Kidney (tissue), 14 donors: ENCODE data around the gene GCK. TPM values are rescaled to one million over a fixed set of nuclear protein-coding genes. Genes with fewer than 3 reads are reported as not detected.
"Not testable (repeated sequence)": the region's sequence is repeated elsewhere in the genome, so short reads cannot be mapped to it uniquely, and the experiment has no call there.

ENCODE experiments used
- DNase-seq, 5 donors: peaks; one replicate each; pipeline ENCODE4 v3.0.0-alpha.2; 2013 to 2020
- FAIRE-seq: peaks from 2 replicates; lab custom pipeline; 2012; peaks lifted over from hg19 to GRCh38; lab: Jason Lieb, UNC
- H3K27ac ChIP-seq, 2 donors: one replicate each; pipeline ENCODE4 v1.7.0; 2013; ENCODE audit warnings: low read depth in 2 of 2, low read length in 2 of 2, inconsistent platforms in 1 of 2
- H3K27me3 ChIP-seq: one replicate; pipeline ENCODE4 v1.7.1; 2013; ENCODE audit warnings: low read length, inconsistent platforms; ENCODE audit not compliant: control insufficient read depth, insufficient read depth
- H3K36me3 ChIP-seq, 3 donors: one replicate each; pipeline versions ENCODE4 v1.7.0 to v1.7.1; 2013; ENCODE audit warnings: low read length in 3 of 3, control low read depth in 1 of 3, inconsistent platforms in 1 of 3; ENCODE audit not compliant: insufficient read depth in 3 of 3, control insufficient read depth in 2 of 3
- H3K4me1 ChIP-seq, 3 donors: one replicate each; pipeline versions ENCODE4 v1.7.0 to v1.7.1; 2013; ENCODE audit warnings: low read length in 3 of 3, inconsistent platforms in 1 of 3, low read depth in 1 of 3; ENCODE audit not compliant: control insufficient read depth in 2 of 3, insufficient read depth in 2 of 3
- H3K4me3 ChIP-seq, 3 donors: one replicate each; pipeline versions ENCODE4 v1.7.0 to v1.8.1; 2013; ENCODE audit warnings: low read length in 3 of 3, control low read depth in 1 of 3, inconsistent platforms in 1 of 3
- H3K9ac ChIP-seq, 3 donors: one replicate each; pipeline versions ENCODE4 v1.7.0 to v1.7.1; 2013; ENCODE audit warnings: low read length in 3 of 3, control low read depth in 1 of 3, inconsistent platforms in 1 of 3
- H3K9me3 ChIP-seq, 3 donors: one replicate each; pipeline versions ENCODE4 v1.7.0 to v1.7.1; 2013; ENCODE audit warnings: low read length in 3 of 3, control low read depth in 1 of 3, inconsistent platforms in 1 of 3; ENCODE audit not compliant: control insufficient read depth in 2 of 3, insufficient read depth in 1 of 3
- intact Hi-C: fragments of 100-400 bp; cut with DNase I; formaldehyde crosslinking; loops from one replicate; pipeline ENCODE4 v1.11.1; 2022
- polyA plus RNA-seq: library from polyadenylated mRNA; stranded (reverse); fragments of 350-450 nt; fragmentation: Illumina TruSeq; extraction: RNeasy Lipid Tissue Mini Kit (QIAGEN cat#74804); gene quantifications from one replicate; pipeline ENCODE4 v1.2.3, GENCODE V29; 2014; ENCODE audit warnings: low read depth, low replicate concordance; ENCODE audit not compliant: insufficient read depth
- total RNA-seq: library from RNA; stranded (reverse); fragmentation: NEBNext Ultra II Directional; extraction: Animal tissue kit (Norgen Biotek cat#: 25700); gene quantifications from one replicate; pipeline ENCODE4 v1.2.1, GENCODE V29; 2021
- TF ChIP-seq, protein P1 (sequence below): IDR thresholded peaks from 3 replicates; pipeline ENCODE4 v1.5.1; 2012; ENCODE audit warnings: mild to moderate bottlenecking, moderate library complexity, borderline replicate concordance; ENCODE audit not compliant: insufficient read depth; ENCODE audit errors: extremely low read depth
- donor health status: control.
- donor health status: control.
- donor health status: control.
- donor health status: control.
- donor health status: control.
- donor health status: DM: yes; HTN: yes; CAD: no.
- donor health status: Normal renal cell carcinoma (clear cell type).

Gene GCK
- total and polyA plus RNA-seq, 2 donors from 2014 or later = 0.25 to 1.0 TPM

- Histone ChIP-seq H3K9ac (no peak overlapping the region), H3K4me1 (no peaks in the 10 kb centered on the region), H3K27ac (no peak overlapping the region), H3K36me3 (no peaks in the 10 kb centered on the region), H3K27me3 (no peaks in the 10 kb centered on the region), H3K9me3 (no peaks in the 10 kb centered on the region), H3K4me3 (no peak overlapping the region)
- FAIRE-seq (no peak), DNase-seq (no peak)
- intact Hi-C loops = no loop called here
- TF ChIP-seq, protein P1, sequence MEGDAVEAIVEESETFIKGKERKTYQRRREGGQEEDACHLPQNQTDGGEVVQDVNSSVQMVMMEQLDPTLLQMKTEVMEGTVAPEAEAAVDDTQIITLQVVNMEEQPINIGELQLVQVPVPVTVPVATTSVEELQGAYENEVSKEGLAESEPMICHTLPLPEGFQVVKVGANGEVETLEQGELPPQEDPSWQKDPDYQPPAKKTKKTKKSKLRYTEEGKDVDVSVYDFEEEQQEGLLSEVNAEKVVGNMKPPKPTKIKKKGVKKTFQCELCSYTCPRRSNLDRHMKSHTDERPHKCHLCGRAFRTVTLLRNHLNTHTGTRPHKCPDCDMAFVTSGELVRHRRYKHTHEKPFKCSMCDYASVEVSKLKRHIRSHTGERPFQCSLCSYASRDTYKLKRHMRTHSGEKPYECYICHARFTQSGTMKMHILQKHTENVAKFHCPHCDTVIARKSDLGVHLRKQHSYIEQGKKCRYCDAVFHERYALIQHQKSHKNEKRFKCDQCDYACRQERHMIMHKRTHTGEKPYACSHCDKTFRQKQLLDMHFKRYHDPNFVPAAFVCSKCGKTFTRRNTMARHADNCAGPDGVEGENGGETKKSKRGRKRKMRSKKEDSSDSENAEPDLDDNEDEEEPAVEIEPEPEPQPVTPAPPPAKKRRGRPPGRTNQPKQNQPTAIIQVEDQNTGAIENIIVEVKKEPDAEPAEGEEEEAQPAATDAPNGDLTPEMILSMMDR = no peak
Observed at GRCh38 chr7:44173911-44174693, 15.1 kb downstream of the GCK start.

DNA sequence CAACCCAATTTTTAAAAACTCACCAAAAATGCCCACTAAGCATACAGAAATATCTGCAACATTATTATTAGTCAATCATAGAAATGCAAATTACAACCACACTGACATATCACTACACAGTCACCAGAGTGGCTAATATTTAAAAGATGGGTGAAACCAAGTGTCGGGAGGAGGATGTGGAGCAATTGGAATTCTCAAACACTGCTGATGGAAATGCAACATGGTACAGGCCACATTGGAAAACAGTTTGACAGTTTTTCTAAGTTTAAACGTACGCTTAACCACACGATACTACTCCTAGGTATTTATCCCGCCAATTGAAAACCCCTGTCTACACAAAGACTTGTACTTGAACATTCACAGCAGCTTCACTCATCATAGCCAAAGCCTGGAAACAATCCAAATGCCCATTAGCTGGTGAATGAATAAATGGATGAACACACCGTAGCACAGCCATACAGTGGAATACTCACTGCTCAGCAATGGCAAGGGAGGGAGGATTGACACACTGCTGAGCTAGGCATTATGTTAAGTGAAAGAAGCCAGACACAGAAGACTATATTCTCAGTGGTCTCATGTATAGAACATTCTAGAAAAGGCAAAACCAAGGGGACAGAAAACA lies 16.3 kb downstream of the GCK start:
- TF ChIP-seq, protein P1 = no peak
- H3K9ac ChIP-seq = no peak overlapping the region
- H3K4me3 ChIP-seq = no peak overlapping the region
- no peak for DNase-seq
- no peaks in the 10 kb centered on the region for H3K36me3 ChIP-seq
- H3K9me3 ChIP-seq = no peaks in the 10 kb centered on the region
- H3K27ac ChIP-seq = no peak overlapping the region
- no peaks in the 10 kb centered on the region for H3K27me3 ChIP-seq
- intact Hi-C loops = no loop called here
- H3K4me1 ChIP-seq = no peaks in the 10 kb centered on the region
- FAIRE-seq = no peak

GRCh38 chr7:44172352-44172751 lies 16.9 kb downstream of the GCK start:
- FAIRE-seq = no peak
- Histone ChIP-seq H3K9ac (no peak overlapping the region), H3K27ac (no peak overlapping the region), H3K27me3 (no peaks in the 10 kb centered on the region), H3K9me3 (no peaks in the 10 kb centered on the region), H3K36me3 (no peaks in the 10 kb centered on the region), H3K4me3 (no peak overlapping the region), H3K4me1 (no peaks in the 10 kb centered on the region)
- no peak for DNase-seq
- intact Hi-C loops = no loop called here
- TF ChIP-seq, protein P1 = no peak

DNA sequence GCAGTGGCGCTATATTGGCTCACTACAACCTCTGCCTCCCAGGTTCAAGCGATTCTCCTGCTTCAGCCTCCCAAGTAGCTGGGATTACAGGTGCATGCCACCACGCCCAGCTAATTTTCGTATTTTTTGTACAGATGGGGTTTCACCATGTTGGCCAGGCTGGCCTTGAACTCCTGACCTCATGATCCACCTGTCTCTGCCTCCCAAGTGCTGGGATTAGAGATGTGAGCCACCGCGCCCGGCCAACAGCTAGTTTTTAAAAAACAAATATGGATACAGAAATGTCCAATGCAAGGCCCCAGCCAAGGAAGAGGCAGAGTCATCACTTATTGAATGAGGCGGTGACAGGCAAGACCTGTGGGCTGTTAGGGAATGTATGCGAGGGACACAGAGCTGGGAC lies 17.3 kb downstream of the GCK start:
- DNase-seq, H3K4me1 ChIP-seq, intact Hi-C loops, H3K4me3 ChIP-seq, H3K9me3 ChIP-seq, H3K27me3 ChIP-seq, H3K27ac ChIP-seq, H3K36me3 ChIP-seq, H3K9ac ChIP-seq, FAIRE-seq: not testable (repeated sequence)
